CD14-positive monocyte (primary cell): ENCODE measurements around the gene TIAM2. TPM values are rescaled to one million over a fixed set of nuclear protein-coding genes. Genes with fewer than 3 reads are reported as not detected.

Source experiments
- DNase-seq, 3 donors: peaks; one replicate each; pipeline ENCODE4 v3.0.0-alpha.2; 2011 to 2022
- H2AFZ ChIP-seq: 2 replicates; pipeline ENCODE4 v1.6.0; 2012; ENCODE audit warnings: mild to moderate bottlenecking, low read depth, low read length, inconsistent platforms; ENCODE audit not compliant: insufficient read depth, poor library complexity, severe bottlenecking
- H3K27ac ChIP-seq, 2 donors: 1 replicate in 1 of 2; 2 replicates in 1 of 2; pipeline ENCODE4 v1.5.1; 2012 to 2013; ENCODE audit warnings: low read length in 2 of 2, control low read depth in 1 of 2, inconsistent platforms in 1 of 2, low read depth in 1 of 2, mild to moderate bottlenecking in 1 of 2
- H3K27me3 ChIP-seq, 2 donors: one replicate each; pipeline versions ENCODE4 v1.6.0 to v1.6.1; 2011 to 2013; ENCODE audit warnings: low read length in 2 of 2; ENCODE audit not compliant: control insufficient read depth in 2 of 2, insufficient read depth in 2 of 2
- H3K36me3 ChIP-seq, 2 donors: replicated peaks in 1 of 2; 1 replicate in 1 of 2; 2 replicates in 1 of 2; pipeline versions ENCODE4 v1.5.1 to v1.6.1; 2012 to 2013; ENCODE audit warnings: low read length in 2 of 2, control low read depth in 1 of 2, inconsistent platforms in 1 of 2, mild to moderate bottlenecking in 1 of 2; ENCODE audit not compliant: insufficient read depth in 2 of 2, control insufficient read depth in 1 of 2
- H3K4me1 ChIP-seq, 2 donors: 1 replicate in 1 of 2; 2 replicates in 1 of 2; pipeline versions ENCODE4 v1.5.1 to v1.6.1; 2012 to 2013; ENCODE audit warnings: low read length in 2 of 2, control low read depth in 1 of 2, inconsistent platforms in 1 of 2, mild to moderate bottlenecking in 1 of 2, moderate library complexity in 1 of 2; ENCODE audit not compliant: insufficient read depth in 2 of 2, control insufficient read depth in 1 of 2
- H3K4me2 ChIP-seq: replicated peaks from 2 replicates; pipeline ENCODE3; 2012; ENCODE audit warnings: low read length, moderate library complexity, mild to moderate bottlenecking; ENCODE audit not compliant: poor library complexity, severe bottlenecking; ENCODE audit errors: extremely low read depth
- H3K4me3 ChIP-seq, 3 experiments: fragments of 200-600 bp in 1 of 3; sonication (generic) in 1 of 3; replicated peaks in 1 of 3; 1 replicate in 2 of 3; 2 replicates in 1 of 3; pipeline ENCODE4 v1.5.1; 2011 to 2013; ENCODE audit warnings: low read length in 3 of 3, mild to moderate bottlenecking in 3 of 3, control low read depth in 2 of 3, low read depth in 2 of 3, inconsistent platforms in 1 of 3, moderate library complexity in 1 of 3
- H3K79me2 ChIP-seq: 2 replicates; pipeline ENCODE4 v1.6.0; 2012; ENCODE audit warnings: mild to moderate bottlenecking, control low read depth, inconsistent platforms, low read length, moderate library complexity; ENCODE audit not compliant: insufficient read depth
- H3K9ac ChIP-seq: 2 replicates; pipeline ENCODE4 v1.6.0; 2017; ENCODE audit warnings: low read length, mild to moderate bottlenecking; ENCODE audit not compliant: insufficient read depth, poor library complexity, severe bottlenecking
- H3K9me3 ChIP-seq, 2 donors: replicated peaks in 1 of 2; 1 replicate in 1 of 2; 2 replicates in 1 of 2; pipeline versions ENCODE4 v1.5.1 to v1.6.1; 2012 to 2013; ENCODE audit warnings: low read length in 2 of 2, control low read depth in 1 of 2; ENCODE audit not compliant: control insufficient read depth in 1 of 2, insufficient read depth in 1 of 2
- H4K20me1 ChIP-seq: 2 replicates; pipeline ENCODE4 v1.6.0; 2012; ENCODE audit warnings: mild to moderate bottlenecking, low read length, control low read depth, moderate library complexity; ENCODE audit not compliant: insufficient read depth
- H3K27ac Mint-ChIP-seq, 7 donors: one replicate each; pipeline ENCODE4 v1.8.0; 2020; ENCODE audit warnings: mild to moderate bottlenecking in 7 of 7, mixed read lengths in 7 of 7, moderate library complexity in 6 of 7, inconsistent platforms in 2 of 7
- H3K27me3 Mint-ChIP-seq, 3 donors: one replicate each; pipeline ENCODE4 v1.8.0; 2021 to 2022; ENCODE audit warnings: low read depth in 3 of 3, mild to moderate bottlenecking in 3 of 3, mixed read lengths in 3 of 3, moderate library complexity in 3 of 3, inconsistent platforms in 1 of 3
- H3K36me3 Mint-ChIP-seq, 2 donors: one replicate each; pipeline ENCODE4 v1.8.0; 2020; ENCODE audit warnings: mixed read lengths in 2 of 2, inconsistent platforms in 1 of 2, mild to moderate bottlenecking in 1 of 2
- H3K4me1 Mint-ChIP-seq: one replicate; pipeline ENCODE4 v1.8.0; 2020; ENCODE audit warnings: mild to moderate bottlenecking, mixed read lengths
- H3K4me3 Mint-ChIP-seq, 2 donors: one replicate each; pipeline ENCODE4 v1.8.0; 2020; ENCODE audit warnings: mild to moderate bottlenecking in 2 of 2, mixed read lengths in 2 of 2, moderate library complexity in 1 of 2
- H3K9me3 Mint-ChIP-seq, 7 donors: one replicate each; pipeline ENCODE4 v1.8.0; 2020 to 2022; ENCODE audit warnings: mixed read lengths in 7 of 7, mild to moderate bottlenecking in 6 of 7, moderate library complexity in 6 of 7, inconsistent platforms in 2 of 7
- WGBS: methylation state at CpG from one replicate; pipeline ENCODE4 v1.1.5; 2013; ENCODE audit warnings: missing lambda C conversion rate; ENCODE audit not compliant: insufficient coverage; 5-methylcytosine and 5-hydroxymethylcytosine counted together
- intact Hi-C, 2 donors: fragments of 100-400 bp; cut with micrococcal nuclease; formaldehyde crosslinking; loops; one replicate each; pipeline versions ENCODE4 v1.15.0 to v1.15.1; 2023
- polyA plus RNA-seq, 3 donors: library from polyadenylated mRNA; depleted of rRNA in 1 of 3; unstranded in 2 of 3; stranded (reverse) in 1 of 3; fragments of 300-500 nt in 2 of 3; fragments of >200 nt in 1 of 3; fragmentation: Illumina TruSeq in 2 of 3; gene quantifications; 1 replicate in 2 of 3; 2 replicates in 1 of 3; pipeline ENCODE4 v1.2.3, GENCODE V29; 2012 to 2021
- TF ChIP-seq, protein P1 (sequence below): fragments of 200-600 bp; IDR thresholded peaks from one replicate; pipeline ENCODE4 v1.8.0; 2022; ENCODE audit warnings: antibody characterized with exemption, mild to moderate bottlenecking

Gene TIAM2
- polyA plus RNA-seq, 3 donors: 0.25 to 4.2 (median 0.67) TPM

DNA sequence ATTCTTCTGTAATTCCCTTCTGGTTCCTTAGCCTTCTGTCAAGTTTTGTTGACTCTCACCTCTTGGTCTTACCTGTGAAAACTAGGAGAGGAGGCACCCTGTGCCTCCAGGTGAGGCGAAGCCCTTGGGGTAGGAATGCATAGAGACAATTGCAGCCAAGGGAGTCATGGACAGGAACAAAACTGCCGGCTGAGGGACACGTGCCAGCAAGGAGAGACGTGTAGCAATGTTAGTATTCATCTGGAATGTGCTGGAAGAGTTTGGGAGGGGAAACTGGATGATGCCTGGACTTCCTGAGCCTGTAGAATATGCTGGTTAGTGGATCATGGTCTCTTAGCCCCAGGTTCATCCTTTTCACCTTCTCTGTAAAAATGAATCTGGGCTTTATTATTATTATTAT is 3.9 kb upstream of the TIAM2 start:
- H3K27me3 Mint-ChIP-seq: peaks cover 21 to 28% (median 23%) of the 10 kb centered on the region in 3 donors

DNA sequence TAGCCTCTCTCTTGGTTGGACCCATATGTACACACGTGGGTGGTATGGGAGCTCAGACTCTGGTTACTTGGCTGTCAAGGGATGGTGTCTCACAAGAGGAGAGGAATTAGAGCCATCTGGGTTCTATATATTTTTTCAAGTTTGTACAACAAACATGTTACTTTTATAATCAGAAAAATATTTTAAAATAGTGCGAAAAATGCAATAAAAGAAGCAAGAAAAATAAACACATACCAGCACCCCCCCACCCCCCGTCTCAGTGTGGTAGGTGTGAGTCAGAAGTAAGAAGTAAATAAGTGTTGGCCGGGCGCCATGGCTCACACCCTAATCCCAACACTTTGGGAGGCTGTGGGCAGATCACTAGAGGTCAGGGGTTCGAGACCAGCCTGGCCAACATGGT is 2.1 kb upstream of the TIAM2 start:
- no peak overlapping the region for H3K27ac Mint-ChIP-seq
- no peaks in the 10 kb centered on the region for H3K9me3 ChIP-seq
- intact Hi-C loops: no loop called here
- H3K27ac ChIP-seq: no peak overlapping the region
- H4K20me1 ChIP-seq: no peaks in the 10 kb centered on the region
- H3K27me3 Mint-ChIP-seq: peaks cover 34 to 44% (median 36%) of the 10 kb centered on the region in 3 donors
- DNase-seq: no peak
- H3K4me1 Mint-ChIP-seq: peaks cover 3% of the 10 kb centered on the region
- H3K9me3 Mint-ChIP-seq: peaks cover 4 to 19% (median 6%) of the 10 kb centered on the region in 7 donors
- H3K27me3 ChIP-seq: peaks cover 20 to 27% of the 10 kb centered on the region in 2 donors
- H3K9ac ChIP-seq: no peak overlapping the region
- no peaks in the 10 kb centered on the region for H3K4me1 ChIP-seq
- H3K36me3 Mint-ChIP-seq: no peaks in the 10 kb centered on the region
- H3K4me3 Mint-ChIP-seq: no peak overlapping the region
- TF ChIP-seq, protein P1, sequence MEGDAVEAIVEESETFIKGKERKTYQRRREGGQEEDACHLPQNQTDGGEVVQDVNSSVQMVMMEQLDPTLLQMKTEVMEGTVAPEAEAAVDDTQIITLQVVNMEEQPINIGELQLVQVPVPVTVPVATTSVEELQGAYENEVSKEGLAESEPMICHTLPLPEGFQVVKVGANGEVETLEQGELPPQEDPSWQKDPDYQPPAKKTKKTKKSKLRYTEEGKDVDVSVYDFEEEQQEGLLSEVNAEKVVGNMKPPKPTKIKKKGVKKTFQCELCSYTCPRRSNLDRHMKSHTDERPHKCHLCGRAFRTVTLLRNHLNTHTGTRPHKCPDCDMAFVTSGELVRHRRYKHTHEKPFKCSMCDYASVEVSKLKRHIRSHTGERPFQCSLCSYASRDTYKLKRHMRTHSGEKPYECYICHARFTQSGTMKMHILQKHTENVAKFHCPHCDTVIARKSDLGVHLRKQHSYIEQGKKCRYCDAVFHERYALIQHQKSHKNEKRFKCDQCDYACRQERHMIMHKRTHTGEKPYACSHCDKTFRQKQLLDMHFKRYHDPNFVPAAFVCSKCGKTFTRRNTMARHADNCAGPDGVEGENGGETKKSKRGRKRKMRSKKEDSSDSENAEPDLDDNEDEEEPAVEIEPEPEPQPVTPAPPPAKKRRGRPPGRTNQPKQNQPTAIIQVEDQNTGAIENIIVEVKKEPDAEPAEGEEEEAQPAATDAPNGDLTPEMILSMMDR: no peak
- 100% methylated on average over 1 of the region's 6 CpGs for WGBS
- H3K4me3 ChIP-seq: no peak overlapping the region
- H3K4me2 ChIP-seq: no peak overlapping the region
- H3K79me2 ChIP-seq: no peaks in the 10 kb centered on the region
- no peaks in the 10 kb centered on the region for H3K36me3 ChIP-seq
- no peak overlapping the region for H2AFZ ChIP-seq

More for the DNA sequence above, 3.9 kb upstream of the TIAM2 start:
- H3K36me3 Mint-ChIP-seq: no peaks in the 10 kb centered on the region
- H3K9ac ChIP-seq: no peak overlapping the region
- no peak overlapping the region for H2AFZ ChIP-seq
- H3K4me2 ChIP-seq: no peak overlapping the region
- no peaks in the 10 kb centered on the region for H3K79me2 ChIP-seq
- no peak for DNase-seq
- H3K9me3 ChIP-seq: no peaks in the 10 kb centered on the region
- no peaks in the 10 kb centered on the region for H3K36me3 ChIP-seq
- H3K4me1 ChIP-seq: no peaks in the 10 kb centered on the region
- WGBS: 97% methylated on average over 4 of the region's 4 CpGs
- no peak overlapping the region for H3K27ac ChIP-seq
- H3K4me3 Mint-ChIP-seq: no peak overlapping the region
- no peak overlapping the region for H3K27ac Mint-ChIP-seq
- H3K9me3 Mint-ChIP-seq: peaks cover 4 to 20% (median 6%) of the 10 kb centered on the region in 7 donors
- peaks cover 5% of the 10 kb centered on the region for H3K4me1 Mint-ChIP-seq
- H4K20me1 ChIP-seq: no peaks in the 10 kb centered on the region
- intact Hi-C loops: no loop called here
- TF ChIP-seq, protein P1: no peak
- peaks cover 9 to 18% of the 10 kb centered on the region in 2 donors for H3K27me3 ChIP-seq
- no peak overlapping the region for H3K4me3 ChIP-seq
